PFSK-1 (cell line): ENCODE results near the gene KLHL13.

Source experiments
- FOXP2 ChIP-seq: optimal IDR thresholded peaks from 2 replicates; pipeline ENCODE3; 2011; ENCODE audit warnings: borderline replicate concordance, control low read depth, inconsistent platforms; ENCODE audit not compliant: insufficient read depth; ENCODE audit errors: extremely low read length, extremely low read depth
- TAF1 ChIP-seq: IDR thresholded peaks from 2 replicates; pipeline ENCODE4 v1.6.1; 2012; ENCODE audit warnings: low read length, control low read depth, borderline replicate concordance; ENCODE audit not compliant: insufficient read depth

GRCh38 chrX:117985241-117985640 lies 131.4 kb downstream of the KLHL13 start:
- no peak for TF ChIP-seq FOXP2
- no peak for TF ChIP-seq TAF1
